Measurements from ENCODE around the gene ADD1.

The ADD1 gene

GRCh38 chr4:2923141-2923551 lies 79.5 kb downstream of the ADD1 start:
- H3K4me3 ChIP-seq (ENCODE audit: low read length): no peak overlapping the region
- H3K4me1 ChIP-seq (ENCODE audit: control insufficient read depth, insufficient read depth, low read length): no peaks in the 10 kb centered on the region
- no peak overlapping the region for H3K27ac ChIP-seq (ENCODE audit: low read depth, low read length)
- no peaks in the 10 kb centered on the region for H3K27me3 ChIP-seq (ENCODE audit: control insufficient read depth, insufficient read depth, low read length)
- H3K9ac ChIP-seq (ENCODE audit: low read length): no peak overlapping the region
- H3K36me3 ChIP-seq (ENCODE audit: control insufficient read depth, insufficient read depth, low read length): peaks cover 31% of the 10 kb centered on the region

- Histone ChIP-seq H3K9ac (ENCODE audit: low read length) (no peak overlapping the region), H3K27ac (ENCODE audit: low read depth, low read length) (no peak overlapping the region), H3K27me3 (ENCODE audit: control insufficient read depth, insufficient read depth, low read length) (no peaks in the 10 kb centered on the region), H3K4me3 (ENCODE audit: low read length) (no peak overlapping the region), H3K4me1 (ENCODE audit: control insufficient read depth, insufficient read depth, low read length) (no peaks in the 10 kb centered on the region), H3K36me3 (ENCODE audit: control insufficient read depth, insufficient read depth, low read length) (peaks cover 33% of the 10 kb centered on the region)
These were observed 80.1 kb downstream of the ADD1 start for GRCh38 chr4:2923668-2924173.

- Histone ChIP-seq H3K27ac (ENCODE audit: low read depth, low read length) (no peak overlapping the region), H3K9ac (ENCODE audit: low read length) (no peak overlapping the region), H3K27me3 (ENCODE audit: control insufficient read depth, insufficient read depth, low read length) (no peaks in the 10 kb centered on the region), H3K4me1 (ENCODE audit: control insufficient read depth, insufficient read depth, low read length) (no peaks in the 10 kb centered on the region), H3K36me3 (ENCODE audit: control insufficient read depth, insufficient read depth, low read length) (peaks cover 37% of the 10 kb centered on the region), H3K4me3 (ENCODE audit: low read length) (no peak overlapping the region)
These were observed 80.6 kb downstream of the ADD1 start for GRCh38 chr4:2924286-2924685.

GRCh38 chr4:2924765-2925301 lies 81.2 kb downstream of the ADD1 start:
- H3K4me1 ChIP-seq (ENCODE audit: control insufficient read depth, insufficient read depth, low read length): no peaks in the 10 kb centered on the region
- no peak overlapping the region for H3K4me3 ChIP-seq (ENCODE audit: low read length)
- no peak overlapping the region for H3K27ac ChIP-seq (ENCODE audit: low read depth, low read length)
- H3K36me3 ChIP-seq (ENCODE audit: control insufficient read depth, insufficient read depth, low read length): peaks cover 37% of the 10 kb centered on the region
- H3K27me3 ChIP-seq (ENCODE audit: control insufficient read depth, insufficient read depth, low read length): no peaks in the 10 kb centered on the region
- no peak overlapping the region for H3K9ac ChIP-seq (ENCODE audit: low read length)

- no peak overlapping the region for H3K9ac ChIP-seq (ENCODE audit: low read length)
- H3K27me3 ChIP-seq (ENCODE audit: control insufficient read depth, insufficient read depth, low read length): no peaks in the 10 kb centered on the region
- H3K4me3 ChIP-seq (ENCODE audit: low read length): no peak overlapping the region
- H3K36me3 ChIP-seq (ENCODE audit: control insufficient read depth, insufficient read depth, low read length): peaks cover 41% of the 10 kb centered on the region
- no peak overlapping the region for H3K27ac ChIP-seq (ENCODE audit: low read depth, low read length)
- H3K4me1 ChIP-seq (ENCODE audit: control insufficient read depth, insufficient read depth, low read length): no peaks in the 10 kb centered on the region
These were observed 81.9 kb downstream of the ADD1 start for GRCh38 chr4:2925496-2925895.

- no peak overlapping the region for H3K27ac ChIP-seq (ENCODE audit: low read depth, low read length)
- no peak overlapping the region for H3K9ac ChIP-seq (ENCODE audit: low read length)
- no peak overlapping the region for H3K4me3 ChIP-seq (ENCODE audit: low read length)
- peaks cover 41% of the 10 kb centered on the region for H3K36me3 ChIP-seq (ENCODE audit: control insufficient read depth, insufficient read depth, low read length)
- H3K27me3 ChIP-seq (ENCODE audit: control insufficient read depth, insufficient read depth, low read length): no peaks in the 10 kb centered on the region
- H3K4me1 ChIP-seq (ENCODE audit: control insufficient read depth, insufficient read depth, low read length): no peaks in the 10 kb centered on the region
These were observed 82.6 kb downstream of the ADD1 start for GRCh38 chr4:2925931-2926860.

GRCh38 chr4:2927016-2927695 lies 83.5 kb downstream of the ADD1 start:
- H3K9ac ChIP-seq (ENCODE audit: low read length): no peak overlapping the region
- H3K4me1 ChIP-seq (ENCODE audit: control insufficient read depth, insufficient read depth, low read length): no peaks in the 10 kb centered on the region
- H3K36me3 ChIP-seq (ENCODE audit: control insufficient read depth, insufficient read depth, low read length): peaks cover 41% of the 10 kb centered on the region
- no peak overlapping the region for H3K27ac ChIP-seq (ENCODE audit: low read depth, low read length)
- H3K27me3 ChIP-seq (ENCODE audit: control insufficient read depth, insufficient read depth, low read length): no peaks in the 10 kb centered on the region
- no peak overlapping the region for H3K4me3 ChIP-seq (ENCODE audit: low read length)

GRCh38 chr4:2927696-2928075 lies 84.0 kb downstream of the ADD1 start:
- Histone ChIP-seq H3K9ac (ENCODE audit: low read length) (no peak overlapping the region), H3K36me3 (ENCODE audit: control insufficient read depth, insufficient read depth, low read length) (peaks cover 39% of the 10 kb centered on the region), H3K4me1 (ENCODE audit: control insufficient read depth, insufficient read depth, low read length) (no peaks in the 10 kb centered on the region)

GRCh38 chr4:2928242-2929176 lies 84.9 kb downstream of the ADD1 start:
- Histone ChIP-seq H3K27ac (ENCODE audit: low read depth, low read length) (no peak overlapping the region), H3K4me1 (ENCODE audit: control insufficient read depth, insufficient read depth, low read length) (no peaks in the 10 kb centered on the region), H3K36me3 (ENCODE audit: control insufficient read depth, insufficient read depth, low read length) (peaks cover 33% of the 10 kb centered on the region)

More at GRCh38 chr4:2927696-2928075, 84.0 kb downstream of the ADD1 start:
- H3K27ac ChIP-seq (ENCODE audit: low read depth, low read length): no peak overlapping the region
- no peaks in the 10 kb centered on the region for H3K27me3 ChIP-seq (ENCODE audit: control insufficient read depth, insufficient read depth, low read length)
- H3K4me3 ChIP-seq (ENCODE audit: low read length): no peak overlapping the region

GRCh38 chr4:2929469-2929868 lies 85.8 kb downstream of the ADD1 start:
- no peak overlapping the region for H3K4me3 ChIP-seq (ENCODE audit: low read length)
- no peak overlapping the region for H3K27ac ChIP-seq (ENCODE audit: low read depth, low read length)
- H3K9ac ChIP-seq (ENCODE audit: low read length): no peak overlapping the region
- H3K27me3 ChIP-seq (ENCODE audit: control insufficient read depth, insufficient read depth, low read length): no peaks in the 10 kb centered on the region
- peaks cover 27% of the 10 kb centered on the region for H3K36me3 ChIP-seq (ENCODE audit: control insufficient read depth, insufficient read depth, low read length)
- H3K4me1 ChIP-seq (ENCODE audit: control insufficient read depth, insufficient read depth, low read length): no peaks in the 10 kb centered on the region

More at GRCh38 chr4:2928242-2929176, 84.9 kb downstream of the ADD1 start:
- H3K27me3 ChIP-seq (ENCODE audit: control insufficient read depth, insufficient read depth, low read length): no peaks in the 10 kb centered on the region
- no peak overlapping the region for H3K4me3 ChIP-seq (ENCODE audit: low read length)
- H3K9ac ChIP-seq (ENCODE audit: low read length): no peak overlapping the region

GRCh38 chr4:2930135-2930757 lies 86.6 kb downstream of the ADD1 start:
- Histone ChIP-seq H3K27me3 (ENCODE audit: control insufficient read depth, insufficient read depth, low read length) (no peaks in the 10 kb centered on the region), H3K36me3 (ENCODE audit: control insufficient read depth, insufficient read depth, low read length) (peaks cover 24% of the 10 kb centered on the region), H3K4me3 (ENCODE audit: low read length) (no peak overlapping the region), H3K9ac (ENCODE audit: low read length) (no peak overlapping the region), H3K27ac (ENCODE audit: low read depth, low read length) (no peak overlapping the region), H3K4me1 (ENCODE audit: control insufficient read depth, insufficient read depth, low read length) (peaks cover 1% of the 10 kb centered on the region)
